ENCODE measurements around the gene FOXL1.
A peak's percentile ranks its signal among the peaks of the same experiment; 100 is the strongest.

FOXL1 gene

GRCh38 chr16:86546638-86547013 lies 31.7 kb upstream of the FOXL1 start:
- no peak for DNase-seq
- in situ Hi-C loops (cut with MboI; ENCODE audit: low pct_unique_long_range_greater_than_20kb, low sequenced_read_pairs), result no loop called here

- in situ Hi-C loops (cut with MboI; ENCODE audit: low pct_unique_long_range_greater_than_20kb, low sequenced_read_pairs), result no loop called here
- no peak for DNase-seq
Measured at GRCh38 chr16:86547286-86547685, 31.1 kb upstream of the FOXL1 start.

GRCh38 chr16:86549076-86549892 lies 29.1 kb upstream of the FOXL1 start:
- DNase-seq, result no peak
- in situ Hi-C loops (cut with MboI; ENCODE audit: low pct_unique_long_range_greater_than_20kb, low sequenced_read_pairs), result no loop called here

- DNase-seq, result no peak
- in situ Hi-C loops (cut with MboI; ENCODE audit: low pct_unique_long_range_greater_than_20kb, low sequenced_read_pairs), result loop anchor here (25.0 kb wide), 1 partner anchor 512 kb away; no protein-coding TSS in a partner anchor
Measured at GRCh38 chr16:86549893-86550190, 28.5 kb upstream of the FOXL1 start.

GRCh38 chr16:86550281-86550680 lies 28.1 kb upstream of the FOXL1 start:
- in situ Hi-C loops (cut with MboI; ENCODE audit: low pct_unique_long_range_greater_than_20kb, low sequenced_read_pairs), result loop anchor here (25.0 kb wide), 1 partner anchor 512 kb away; no protein-coding TSS in a partner anchor
- no peak for DNase-seq

GRCh38 chr16:86553356-86553755 lies 25.0 kb upstream of the FOXL1 start:
- no peak for DNase-seq
- in situ Hi-C loops (cut with MboI; ENCODE audit: low pct_unique_long_range_greater_than_20kb, low sequenced_read_pairs), result loop anchor here (25.0 kb wide), 1 partner anchor 509 kb away; no protein-coding TSS in a partner anchor

GRCh38 chr16:86554599-86554916 lies 23.8 kb upstream of the FOXL1 start:
- no peak for DNase-seq
- in situ Hi-C loops (cut with MboI; ENCODE audit: low pct_unique_long_range_greater_than_20kb, low sequenced_read_pairs), result loop anchor here (25.0 kb wide), 1 partner anchor 508 kb away; no protein-coding TSS in a partner anchor

GRCh38 chr16:86554917-86555703 lies 23.2 kb upstream of the FOXL1 start, which contains the start of gene MTHFSD:
Gene MTHFSD, minus strand, starts transcription at chr16:86555235. Its CDS starts 51 bp downstream, at chr16:86555184.
- DNase-seq, result peak; percentile 86
- in situ Hi-C loops (cut with MboI; ENCODE audit: low pct_unique_long_range_greater_than_20kb, low sequenced_read_pairs), result loop anchor here (25.0 kb wide), 1 partner anchor 507 kb away; no protein-coding TSS in a partner anchor

GRCh38 chr16:86555704-86556075 lies 22.7 kb upstream of the FOXL1 start:
- in situ Hi-C loops (cut with MboI; ENCODE audit: low pct_unique_long_range_greater_than_20kb, low sequenced_read_pairs), result loop anchor here (25.0 kb wide), 1 partner anchor 507 kb away; no protein-coding TSS in a partner anchor
- no peak for DNase-seq

GRCh38 chr16:86556576-86556975 lies 21.8 kb upstream of the FOXL1 start:
- in situ Hi-C loops (cut with MboI; ENCODE audit: low pct_unique_long_range_greater_than_20kb, low sequenced_read_pairs), result loop anchor here (25.0 kb wide), 1 partner anchor 506 kb away; no protein-coding TSS in a partner anchor

GRCh38 chr16:86557587-86557986 lies 20.8 kb upstream of the FOXL1 start:
- in situ Hi-C loops (cut with MboI; ENCODE audit: low pct_unique_long_range_greater_than_20kb, low sequenced_read_pairs), result loop anchor here (25.0 kb wide), 1 partner anchor 505 kb away; no protein-coding TSS in a partner anchor
- no peak for DNase-seq

More at GRCh38 chr16:86556576-86556975, 21.8 kb upstream of the FOXL1 start:
- no peak for DNase-seq

GRCh38 chr16:86558355-86559193 lies 19.8 kb upstream of the FOXL1 start:
- in situ Hi-C loops (cut with MboI; ENCODE audit: low pct_unique_long_range_greater_than_20kb, low sequenced_read_pairs), result loop anchor here (25.0 kb wide), 1 partner anchor 504 kb away; no protein-coding TSS in a partner anchor
- DNase-seq, result no peak

GRCh38 chr16:86559802-86560305 lies 18.5 kb upstream of the FOXL1 start:
- DNase-seq, result no peak
- in situ Hi-C loops (cut with MboI; ENCODE audit: low pct_unique_long_range_greater_than_20kb, low sequenced_read_pairs), result loop anchor here (25.0 kb wide), 1 partner anchor 502 kb away; no protein-coding TSS in a partner anchor

- no peak for DNase-seq
- in situ Hi-C loops (cut with MboI; ENCODE audit: low pct_unique_long_range_greater_than_20kb, low sequenced_read_pairs), result loop anchor here (25.0 kb wide), 1 partner anchor 500 kb away; no protein-coding TSS in a partner anchor
Measured at GRCh38 chr16:86562356-86562755, 16.0 kb upstream of the FOXL1 start.

GRCh38 chr16:86563469-86564345 lies 14.6 kb upstream of the FOXL1 start:
- peak; percentile 92 for DNase-seq
- in situ Hi-C loops (cut with MboI; ENCODE audit: low pct_unique_long_range_greater_than_20kb, low sequenced_read_pairs), result loop anchor here (25.0 kb wide), 1 partner anchor 499 kb away; no protein-coding TSS in a partner anchor

GRCh38 chr16:86565181-86565631 lies 13.1 kb upstream of the FOXL1 start:
- in situ Hi-C loops (cut with MboI; ENCODE audit: low pct_unique_long_range_greater_than_20kb, low sequenced_read_pairs), result loop anchor here (25.0 kb wide), 1 partner anchor 497 kb away; no protein-coding TSS in a partner anchor
- DNase-seq, result no peak

- in situ Hi-C loops (cut with MboI; ENCODE audit: low pct_unique_long_range_greater_than_20kb, low sequenced_read_pairs), result loop anchor here (25.0 kb wide), 1 partner anchor 496 kb away; no protein-coding TSS in a partner anchor
- DNase-seq, result no peak
Measured at GRCh38 chr16:86565644-86566511, 12.5 kb upstream of the FOXL1 start.
